ENCODE data around the gene WDFY2. TPM values are rescaled to one million over a fixed set of nuclear protein-coding genes. Genes with fewer than 3 reads are reported as not detected.

WDFY2 gene
- total and polyA plus RNA-seq, 12 donors: 2.4 to 7.5 (median 5.5) TPM

GRCh38 chr13:51745243-51745642 is 161.0 kb downstream of the WDFY2 start:
- DNase-seq: no peak
- peaks cover 0 to 23% (median 11%) of the 10 kb centered on the region in 11 donors for H3K9me3 ChIP-seq
- H3K4me3 ChIP-seq: no peak overlapping the region
- peaks cover 0 to 91% (median 10%) of the 10 kb centered on the region in 9 donors for H3K36me3 ChIP-seq
- intact Hi-C loops (cut with DNase I): no loop called here
- H3K27me3 ChIP-seq: no peaks in the 10 kb centered on the region
- 96 to 97% methylated on average over 2 of the region's 2 CpGs for WGBS, 2 donors
- H3K4me1 ChIP-seq: peaks cover 0 to 4% (median 0%) of the 10 kb centered on the region in 9 donors
- no peak for TF ChIP-seq CTCF (IDR thresholded peaks at IDR 0.05)
- ATAC-seq: no peak
- H3K27ac ChIP-seq: no peak overlapping the region

GRCh38 chr13:51746802-51747201 is 162.5 kb downstream of the WDFY2 start:
- ATAC-seq: peak in 5 of 8 donors; percentile 39 to 59 (median 42)
- TF ChIP-seq CTCF (IDR thresholded peaks at IDR 0.05): no peak
- no peaks in the 10 kb centered on the region for H3K27me3 ChIP-seq
- WGBS, 2 donors: 75 to 81% methylated on average over 2 of the region's 2 CpGs
- peaks cover 0 to 91% (median 12%) of the 10 kb centered on the region in 9 donors for H3K36me3 ChIP-seq
- H3K4me3 ChIP-seq: no peak overlapping the region
- intact Hi-C loops (cut with DNase I): no loop called here
- H3K4me1 ChIP-seq: no peaks in the 10 kb centered on the region
- DNase-seq: no peak
- H3K27ac ChIP-seq: no peak overlapping the region
- H3K9me3 ChIP-seq: peaks cover 0 to 23% (median 11%) of the 10 kb centered on the region in 11 donors

- no peaks in the 10 kb centered on the region for H3K27me3 ChIP-seq
- WGBS, 2 donors: 96 to 97% methylated on average over 9 of the region's 9 CpGs
- DNase-seq (no peak), ATAC-seq (no peak)
- no peak overlapping the region for H3K27ac ChIP-seq
- H3K36me3 ChIP-seq: peaks cover 0 to 93% (median 18%) of the 10 kb centered on the region in 9 donors
- intact Hi-C loops (cut with DNase I): no loop called here
- no peak for TF ChIP-seq CTCF (IDR thresholded peaks at IDR 0.05)
- peaks cover 0 to 23% (median 11%) of the 10 kb centered on the region in 11 donors for H3K9me3 ChIP-seq
- H3K4me3 ChIP-seq: no peak overlapping the region
- H3K4me1 ChIP-seq: no peaks in the 10 kb centered on the region
Observed at GRCh38 chr13:51747438-51748434, 163.5 kb downstream of the WDFY2 start.

GRCh38 chr13:51756651-51757050 is 172.4 kb downstream of the WDFY2 start:
- DNase-seq (no peak), ATAC-seq (no peak)
- Histone ChIP-seq H3K9me3 (no peaks in the 10 kb centered on the region), H3K4me1 (no peaks in the 10 kb centered on the region), H3K27ac (no peak overlapping the region), H3K4me3 (no peak overlapping the region), H3K27me3 (no peaks in the 10 kb centered on the region), H3K36me3 (peaks cover 0 to 99% (median 24%) of the 10 kb centered on the region in 9 donors)
- WGBS, 2 donors: 85 to 89% methylated on average over 2 of the region's 2 CpGs
- intact Hi-C loops (cut with DNase I): no loop called here
- TF ChIP-seq CTCF (IDR thresholded peaks at IDR 0.05): no peak
